Body of pancreas (tissue), 4 donors: ENCODE measurements around the gene ANKRD33B. TPM values are rescaled to one million over a fixed set of nuclear protein-coding genes. Genes with fewer than 3 reads are reported as not detected.
"Not testable (repeated sequence)": the region's sequence is repeated elsewhere in the genome, so short reads cannot be mapped to it uniquely, and the experiment has no call there.

ENCODE experiments used
- ATAC-seq: fragments of 150-250 bp; one replicate; pipeline ENCODE4 v1.9.1; 2016
- DNase-seq, 4 donors: peaks; one replicate each; pipeline ENCODE4 v3.0.0-alpha.2; 2019
- H3K27ac ChIP-seq, 4 donors: fragments of 200-600 bp; sonication (generic); 1 replicate in 3 of 4; 2 replicates in 1 of 4; pipeline versions ENCODE4 v1.5.1 to v1.6.1; 2016 to 2019; ENCODE audit warnings: mild to moderate bottlenecking in 1 of 4, mixed read lengths in 1 of 4, moderate library complexity in 1 of 4
- H3K27me3 ChIP-seq, 2 donors: fragments of 200-600 bp; sonication (generic); one replicate each; pipeline ENCODE4 v1.6.0; 2016; ENCODE audit warnings: mild to moderate bottlenecking in 1 of 2
- H3K36me3 ChIP-seq, 2 donors: fragments of 200-600 bp; sonication (generic); replicated peaks in 1 of 2; 2 replicates each; pipeline ENCODE4 v1.5.1; 2016; ENCODE audit warnings: low read depth in 2 of 2; ENCODE audit not compliant: insufficient read depth in 1 of 2
- H3K4me1 ChIP-seq: fragments of 200-600 bp; sonication (generic); one replicate; pipeline ENCODE4 v1.6.0; 2016
- H3K4me3 ChIP-seq, 2 donors: fragments of 200-600 bp; sonication (generic); 1 replicate in 1 of 2; 2 replicates in 1 of 2; pipeline ENCODE4 v1.5.1; 2016 to 2019
- H3K9me3 ChIP-seq, 3 donors: fragments of 200-600 bp; sonication (generic); 1 replicate in 2 of 3; 2 replicates in 1 of 3; pipeline ENCODE4 v1.5.1; 2016
- POLR2A ChIP-seq, 3 donors: fragments of 450-650 bp; IDR thresholded peaks; one replicate each; pipeline ENCODE4 v1.6.1; 2016; ENCODE audit warnings: antibody characterized with exemption in 3 of 3, mild to moderate bottlenecking in 2 of 3
- WGBS, 2 donors: methylation state at CpG; one replicate each; pipeline ENCODE4 v1.1.5; 2017; 5-methylcytosine and 5-hydroxymethylcytosine counted together
- intact Hi-C: fragments of 100-400 bp; cut with DNase I; formaldehyde crosslinking; loops from one replicate; pipeline ENCODE4 v1.15.1; 2023
- total RNA-seq, 2 donors: library from RNA; depleted of rRNA; stranded (reverse); fragments of >200 nt; gene quantifications; one replicate each; pipeline ENCODE4 v1.1.0, GENCODE V29; 2016
- TF ChIP-seq, protein P1 (sequence below), 7 experiments: fragments of 450-650 bp in 4 of 7; fragments of 200-600 bp in 3 of 7; sonication (generic) in 3 of 7; IDR thresholded peaks; one replicate each; pipeline ENCODE4 v1.5.1; 2016 to 2019; ENCODE audit warnings: antibody characterized with exemption in 7 of 7

Gene ANKRD33B
- total RNA-seq, 2 donors from 2014 or later = 2.3 to 3.9 TPM

DNA sequence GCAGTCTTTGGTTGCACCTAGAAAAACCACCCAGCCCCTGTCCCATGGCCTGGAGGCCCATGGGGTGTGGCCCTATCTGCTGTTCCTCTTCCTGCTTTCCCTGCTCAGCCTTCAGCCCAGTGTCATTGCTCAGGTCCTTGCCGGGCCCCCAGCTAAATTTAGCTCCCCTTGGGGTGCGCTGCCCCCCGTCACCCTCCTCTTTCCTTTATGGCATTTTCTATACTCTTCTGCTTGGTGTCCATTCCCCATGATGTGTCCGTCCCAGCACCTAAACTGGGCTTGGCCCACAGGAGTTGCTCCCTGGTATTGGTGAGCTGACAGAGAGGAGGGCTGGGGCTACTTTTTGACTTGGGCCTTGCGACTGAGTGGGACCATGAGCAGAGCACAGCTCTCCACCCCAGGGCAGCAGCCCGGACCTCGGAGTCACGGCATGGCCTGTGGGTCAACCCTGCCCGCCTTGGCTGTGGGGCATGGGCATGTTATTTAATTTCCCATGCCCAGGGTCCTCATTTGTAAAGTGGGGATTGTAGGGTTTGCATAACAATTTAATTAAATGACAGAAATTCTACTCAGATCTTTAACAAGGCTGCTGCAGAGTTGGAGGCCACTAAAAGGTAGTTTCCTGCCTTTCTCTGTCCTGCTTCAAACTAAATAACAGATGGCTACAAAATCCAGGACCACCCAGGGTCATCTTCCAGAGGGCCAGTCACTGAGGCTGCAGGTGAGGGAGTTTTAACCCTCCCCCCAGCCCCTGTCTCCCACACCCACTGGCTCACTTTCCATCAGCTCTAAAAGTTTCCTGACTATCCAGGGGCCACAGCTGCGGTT, 99.0 kb downstream of the ANKRD33B start:
- 86 to 88% methylated on average over 10 of the region's 10 CpGs for WGBS, 2 donors
- Histone ChIP-seq H3K36me3 (no peaks in the 10 kb centered on the region), H3K4me3 (no peak overlapping the region), H3K27ac (peak overlapping the region in 3 of 4 donors; percentile 56 to 80 (median 76)), H3K4me1 (peaks cover 22% of the 10 kb centered on the region), H3K9me3 (no peaks in the 10 kb centered on the region), H3K27me3 (no peaks in the 10 kb centered on the region)
- no peak for TF ChIP-seq POLR2A (IDR thresholded peaks at IDR 0.05)
- TF ChIP-seq, protein P1, sequence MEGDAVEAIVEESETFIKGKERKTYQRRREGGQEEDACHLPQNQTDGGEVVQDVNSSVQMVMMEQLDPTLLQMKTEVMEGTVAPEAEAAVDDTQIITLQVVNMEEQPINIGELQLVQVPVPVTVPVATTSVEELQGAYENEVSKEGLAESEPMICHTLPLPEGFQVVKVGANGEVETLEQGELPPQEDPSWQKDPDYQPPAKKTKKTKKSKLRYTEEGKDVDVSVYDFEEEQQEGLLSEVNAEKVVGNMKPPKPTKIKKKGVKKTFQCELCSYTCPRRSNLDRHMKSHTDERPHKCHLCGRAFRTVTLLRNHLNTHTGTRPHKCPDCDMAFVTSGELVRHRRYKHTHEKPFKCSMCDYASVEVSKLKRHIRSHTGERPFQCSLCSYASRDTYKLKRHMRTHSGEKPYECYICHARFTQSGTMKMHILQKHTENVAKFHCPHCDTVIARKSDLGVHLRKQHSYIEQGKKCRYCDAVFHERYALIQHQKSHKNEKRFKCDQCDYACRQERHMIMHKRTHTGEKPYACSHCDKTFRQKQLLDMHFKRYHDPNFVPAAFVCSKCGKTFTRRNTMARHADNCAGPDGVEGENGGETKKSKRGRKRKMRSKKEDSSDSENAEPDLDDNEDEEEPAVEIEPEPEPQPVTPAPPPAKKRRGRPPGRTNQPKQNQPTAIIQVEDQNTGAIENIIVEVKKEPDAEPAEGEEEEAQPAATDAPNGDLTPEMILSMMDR (IDR thresholded peaks at IDR 0.05) = no peak
- intact Hi-C loops = no loop called here
- DNase-seq (no peak), ATAC-seq (peak; percentile 3)

DNA sequence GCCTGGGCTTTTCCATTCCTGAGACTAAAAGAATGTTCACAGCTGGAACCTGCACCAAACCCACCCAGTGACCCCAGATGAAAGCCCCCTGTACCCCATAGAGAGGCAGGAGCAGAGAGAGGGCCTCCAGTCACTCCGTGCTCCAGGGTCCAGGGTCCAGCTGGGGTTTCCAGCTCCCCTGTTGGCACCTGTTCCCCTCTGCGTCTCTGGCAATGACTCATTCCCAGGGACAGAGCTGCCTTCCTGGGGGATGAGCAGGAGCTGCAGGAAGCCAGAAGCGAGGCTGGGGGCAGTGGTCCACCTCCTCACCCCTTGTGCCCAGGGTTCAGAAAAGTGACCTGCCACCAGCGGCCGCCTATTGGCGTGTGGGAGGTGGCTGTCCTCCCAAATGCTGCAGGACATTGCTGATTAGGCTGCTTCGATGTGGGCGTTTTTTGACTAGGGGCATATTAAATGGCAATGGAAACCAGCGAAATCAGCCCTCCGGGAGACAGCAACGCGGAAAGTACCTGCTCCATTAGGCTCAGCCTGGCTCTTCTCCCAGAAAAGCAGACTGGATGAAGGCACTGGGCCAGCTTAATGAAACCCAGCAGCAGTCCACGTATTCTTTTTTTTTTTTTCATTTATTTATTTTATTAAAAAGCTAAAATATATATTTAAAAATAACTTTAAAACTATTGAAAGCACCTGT, 99.8 kb downstream of the ANKRD33B start:
- H3K4me1 ChIP-seq = peaks cover 22% of the 10 kb centered on the region
- no peak overlapping the region for H3K4me3 ChIP-seq
- 16 to 18% methylated on average over 13 of the region's 13 CpGs for WGBS, 2 donors
- peak overlapping the region in 3 of 4 donors; percentile 56 to 80 (median 76) for H3K27ac ChIP-seq
- H3K27me3 ChIP-seq = no peaks in the 10 kb centered on the region
- no peaks in the 10 kb centered on the region for H3K36me3 ChIP-seq
- DNase-seq (peak; percentile 52 to 79 (median 70)), ATAC-seq (peak; percentile 87)
- intact Hi-C loops = no loop called here
- TF ChIP-seq POLR2A (IDR thresholded peaks at IDR 0.05) = no peak
- TF ChIP-seq, protein P1 (IDR thresholded peaks at IDR 0.05) = no peak
- no peaks in the 10 kb centered on the region for H3K9me3 ChIP-seq

DNA sequence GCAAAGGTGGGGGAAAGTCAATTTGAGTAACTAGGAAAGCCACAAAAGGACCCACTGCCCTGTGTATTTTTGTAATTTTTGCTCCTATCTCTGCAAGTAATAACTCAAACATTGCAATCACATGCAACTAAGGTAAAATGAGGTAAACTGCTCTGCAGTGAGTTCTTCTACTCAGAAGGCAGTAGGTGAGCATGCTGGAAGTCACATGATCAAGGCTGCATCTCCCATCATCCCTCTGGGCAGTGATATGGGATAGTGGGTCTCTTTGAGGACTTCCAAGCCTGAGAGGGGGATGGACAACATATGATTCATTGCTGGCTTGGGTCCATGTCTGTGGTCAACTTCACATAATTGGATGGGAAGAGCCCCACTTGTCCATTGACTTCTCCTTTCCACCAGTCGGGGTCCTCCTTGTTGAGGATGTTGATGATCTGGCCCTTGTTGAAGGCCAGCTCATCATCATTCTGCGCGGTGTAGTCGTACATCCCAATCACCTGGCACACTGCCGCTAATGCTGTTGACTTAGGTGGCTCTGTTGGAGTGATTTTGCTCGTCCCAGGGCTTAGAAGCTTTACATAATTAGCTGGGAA, 100.4 kb downstream of the ANKRD33B start:
- intact Hi-C loops, H3K9me3 ChIP-seq, H3K27me3 ChIP-seq, H3K4me3 ChIP-seq, DNase-seq, H3K36me3 ChIP-seq, ATAC-seq: not testable (repeated sequence)
- peaks cover 22% of the 10 kb centered on the region for H3K4me1 ChIP-seq
- WGBS, 2 donors = 68 to 79% methylated on average over 6 of the region's 6 CpGs
- H3K27ac ChIP-seq = peak overlapping the region in 2 of 4 donors; percentile 56 to 80

DNA sequence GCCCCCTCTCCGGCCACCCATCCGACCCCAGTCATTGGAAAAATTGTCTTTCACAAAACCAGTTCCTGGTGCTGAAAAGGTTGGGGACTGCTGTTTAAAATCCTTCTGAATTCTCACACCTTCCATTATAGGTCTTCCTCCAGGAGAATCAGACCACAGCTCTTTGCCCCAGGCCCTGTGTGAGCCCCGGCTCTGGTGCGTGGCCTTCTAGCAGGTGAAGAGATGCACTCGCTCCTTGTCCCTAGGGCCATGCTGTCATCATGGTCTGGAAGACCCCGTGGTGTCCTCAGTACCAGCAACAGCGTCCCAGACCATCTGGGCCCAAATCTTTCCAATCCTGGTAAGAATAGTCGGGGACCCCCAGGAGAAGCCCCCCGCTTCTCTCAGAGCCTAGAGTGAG, 101.9 kb downstream of the ANKRD33B start:
- intact Hi-C loops = no loop called here
- WGBS, 2 donors = 94 to 96% methylated on average over 9 of the region's 9 CpGs
- Histone ChIP-seq H3K27me3 (no peaks in the 10 kb centered on the region), H3K36me3 (no peaks in the 10 kb centered on the region), H3K4me1 (peaks cover 22% of the 10 kb centered on the region), H3K27ac (no peak overlapping the region), H3K9me3 (no peaks in the 10 kb centered on the region), H3K4me3 (no peak overlapping the region)
- no peak for ATAC-seq
- no peak for DNase-seq
- TF ChIP-seq, protein P1 (IDR thresholded peaks at IDR 0.05) = no peak
- TF ChIP-seq POLR2A (IDR thresholded peaks at IDR 0.05) = no peak
